ENCODE data around the gene EHBP1.

Gene EHBP1

GRCh38 chr2:62958206-62958605, 252.7 kb downstream of the EHBP1 start:
- H3K4me1 ChIP-seq (ENCODE audit: control insufficient read depth in 2 of 2, insufficient read depth in 1 of 2, low read depth in 1 of 2, low read length in 2 of 2), result peaks cover 0 to 6% of the 10 kb centered on the region in 2 donors
- no peak overlapping the region for H4K8ac ChIP-seq (ENCODE audit: low read depth, low read length)
- no peak overlapping the region for H2BK120ac ChIP-seq (ENCODE audit: low read depth, low read length)
- no peak overlapping the region for H3K9ac ChIP-seq (ENCODE audit: low read depth, low read length, poor library complexity)
- H2BK5ac ChIP-seq (ENCODE audit: low read length), result no peak overlapping the region
- no peak overlapping the region for H3K4me2 ChIP-seq (ENCODE audit: insufficient read depth, low read length, poor library complexity, severe bottlenecking)
- no peak overlapping the region for H3K14ac ChIP-seq (ENCODE audit: low read length)
- H2BK12ac ChIP-seq (ENCODE audit: low read length), result no peak overlapping the region
- no peak overlapping the region for H4K91ac ChIP-seq (ENCODE audit: low read depth, low read length, poor library complexity)
- H3K4me3 ChIP-seq (ENCODE audit: low read length in 2 of 2), result no peak overlapping the region
- no peaks in the 10 kb centered on the region for H3K27me3 ChIP-seq (ENCODE audit: control insufficient read depth in 3 of 3, insufficient read depth in 3 of 3, low read depth in 1 of 3, low read length in 3 of 3)
- H3K18ac ChIP-seq (ENCODE audit: low read length), result no peak overlapping the region
- no peak overlapping the region for H2AFZ ChIP-seq (ENCODE audit: low read length)
- H3K79me1 ChIP-seq (ENCODE audit: low read depth, low read length), result no peaks in the 10 kb centered on the region
- H3K4ac ChIP-seq (ENCODE audit: low read length), result no peak overlapping the region
- H3K9me3 ChIP-seq (replicated peaks in 1 of 2; ENCODE audit: control insufficient read depth in 2 of 2, insufficient read depth in 1 of 2, low read depth in 1 of 2, low read length in 2 of 2), result peaks cover 0 to 3% of the 10 kb centered on the region in 2 donors
- no peak overlapping the region for H2AK5ac ChIP-seq (ENCODE audit: low read depth, low read length)
- peaks cover 1 to 11% of the 10 kb centered on the region in 2 donors for H3K36me3 ChIP-seq (replicated peaks in 1 of 2; ENCODE audit: control insufficient read depth in 2 of 2, insufficient read depth in 2 of 2, low read length in 2 of 2)
- no peak overlapping the region for H2BK15ac ChIP-seq (ENCODE audit: low read length)
- H3K23ac ChIP-seq (ENCODE audit: low read depth, low read length, poor library complexity), result no peak overlapping the region
- no peak overlapping the region for H3K27ac ChIP-seq (replicated peaks; ENCODE audit: low read length)
- WGBS, 2 donors (ENCODE audit: extremely low coverage in 2 of 2, insufficient read length in 2 of 2, insufficient replicate concordance in 1 of 2), result no CpG with 5 or more reads among the region's 3 CpGs
- no peak for DNase-seq (ENCODE audit: low spot score)

GRCh38 chr2:62964050-62964449, 258.5 kb downstream of the EHBP1 start:
- no peak for DNase-seq (ENCODE audit: low spot score)
- Histone ChIP-seq H4K8ac (ENCODE audit: low read depth, low read length) (no peak overlapping the region), H3K36me3 (replicated peaks in 1 of 2; ENCODE audit: control insufficient read depth in 2 of 2, insufficient read depth in 2 of 2, low read length in 2 of 2) (no peaks in the 10 kb centered on the region), H2BK15ac (ENCODE audit: low read length) (no peak overlapping the region), H3K4me2 (ENCODE audit: insufficient read depth, low read length, poor library complexity, severe bottlenecking) (no peak overlapping the region), H2BK5ac (ENCODE audit: low read length) (no peak overlapping the region), H3K14ac (ENCODE audit: low read length) (no peak overlapping the region), H3K4ac (ENCODE audit: low read length) (no peak overlapping the region), H3K27ac (replicated peaks; ENCODE audit: low read length) (no peak overlapping the region), H3K9ac (ENCODE audit: low read depth, low read length, poor library complexity) (no peak overlapping the region), H3K4me3 (ENCODE audit: low read length in 2 of 2) (no peak overlapping the region), H3K4me1 (ENCODE audit: control insufficient read depth in 2 of 2, insufficient read depth in 1 of 2, low read depth in 1 of 2, low read length in 2 of 2) (peaks cover 6 to 15% of the 10 kb centered on the region in 2 donors), H2AFZ (ENCODE audit: low read length) (no peak overlapping the region), H2AK5ac (ENCODE audit: low read depth, low read length) (no peak overlapping the region), H3K18ac (ENCODE audit: low read length) (no peak overlapping the region), H3K27me3 (ENCODE audit: control insufficient read depth in 3 of 3, insufficient read depth in 3 of 3, low read depth in 1 of 3, low read length in 3 of 3) (no peaks in the 10 kb centered on the region), H2BK120ac (ENCODE audit: low read depth, low read length) (no peak overlapping the region), H3K9me3 (replicated peaks in 1 of 2; ENCODE audit: control insufficient read depth in 2 of 2, insufficient read depth in 1 of 2, low read depth in 1 of 2, low read length in 2 of 2) (no peaks in the 10 kb centered on the region), H3K23ac (ENCODE audit: low read depth, low read length, poor library complexity) (no peak overlapping the region), H4K91ac (ENCODE audit: low read depth, low read length, poor library complexity) (no peak overlapping the region), H2BK12ac (ENCODE audit: low read length) (no peak overlapping the region), H3K79me1 (ENCODE audit: low read depth, low read length) (no peaks in the 10 kb centered on the region)
- WGBS, 2 donors (ENCODE audit: extremely low coverage in 2 of 2, insufficient read length in 2 of 2, insufficient replicate concordance in 1 of 2), result no CpG with 5 or more reads among the region's 2 CpGs

GRCh38 chr2:62964671-62965070, 259.2 kb downstream of the EHBP1 start:
- H3K27ac ChIP-seq (replicated peaks; ENCODE audit: low read length), result no peak overlapping the region
- H4K8ac ChIP-seq (ENCODE audit: low read depth, low read length), result no peak overlapping the region
- H2BK5ac ChIP-seq (ENCODE audit: low read length), result no peak overlapping the region
- no peak overlapping the region for H4K91ac ChIP-seq (ENCODE audit: low read depth, low read length, poor library complexity)
- no peak overlapping the region for H3K14ac ChIP-seq (ENCODE audit: low read length)
- no CpG with 5 or more reads among the region's 7 CpGs for WGBS, 2 donors (ENCODE audit: extremely low coverage in 2 of 2, insufficient read length in 2 of 2, insufficient replicate concordance in 1 of 2)
- H2AK5ac ChIP-seq (ENCODE audit: low read depth, low read length), result no peak overlapping the region
- no peak for DNase-seq (ENCODE audit: low spot score)
- H3K27me3 ChIP-seq (ENCODE audit: control insufficient read depth in 3 of 3, insufficient read depth in 3 of 3, low read depth in 1 of 3, low read length in 3 of 3), result no peaks in the 10 kb centered on the region
- H3K9ac ChIP-seq (ENCODE audit: low read depth, low read length, poor library complexity), result no peak overlapping the region
- H3K4ac ChIP-seq (ENCODE audit: low read length), result no peak overlapping the region
- peaks cover 7 to 22% of the 10 kb centered on the region in 2 donors for H3K4me1 ChIP-seq (ENCODE audit: control insufficient read depth in 2 of 2, insufficient read depth in 1 of 2, low read depth in 1 of 2, low read length in 2 of 2)
- no peak overlapping the region for H2BK120ac ChIP-seq (ENCODE audit: low read depth, low read length)
- no peak overlapping the region for H3K18ac ChIP-seq (ENCODE audit: low read length)
- H2AFZ ChIP-seq (ENCODE audit: low read length), result no peak overlapping the region
- no peak overlapping the region for H3K4me3 ChIP-seq (ENCODE audit: low read length in 2 of 2)
- H3K79me1 ChIP-seq (ENCODE audit: low read depth, low read length), result no peaks in the 10 kb centered on the region
- no peak overlapping the region for H3K23ac ChIP-seq (ENCODE audit: low read depth, low read length, poor library complexity)
- no peaks in the 10 kb centered on the region for H3K9me3 ChIP-seq (replicated peaks in 1 of 2; ENCODE audit: control insufficient read depth in 2 of 2, insufficient read depth in 1 of 2, low read depth in 1 of 2, low read length in 2 of 2)
- no peaks in the 10 kb centered on the region for H3K36me3 ChIP-seq (replicated peaks in 1 of 2; ENCODE audit: control insufficient read depth in 2 of 2, insufficient read depth in 2 of 2, low read length in 2 of 2)
- H2BK12ac ChIP-seq (ENCODE audit: low read length), result no peak overlapping the region
- no peak overlapping the region for H3K4me2 ChIP-seq (ENCODE audit: insufficient read depth, low read length, poor library complexity, severe bottlenecking)
- no peak overlapping the region for H2BK15ac ChIP-seq (ENCODE audit: low read length)

GRCh38 chr2:62966991-62967390, 261.5 kb downstream of the EHBP1 start:
- no peak overlapping the region for H2AK5ac ChIP-seq (ENCODE audit: low read depth, low read length)
- H2BK5ac ChIP-seq (ENCODE audit: low read length), result no peak overlapping the region
- no peak overlapping the region for H3K9ac ChIP-seq (ENCODE audit: low read depth, low read length, poor library complexity)
- H3K27me3 ChIP-seq (ENCODE audit: control insufficient read depth in 3 of 3, insufficient read depth in 3 of 3, low read depth in 1 of 3, low read length in 3 of 3), result no peaks in the 10 kb centered on the region
- no peaks in the 10 kb centered on the region for H3K79me1 ChIP-seq (ENCODE audit: low read depth, low read length)
- peaks cover 10 to 33% of the 10 kb centered on the region in 2 donors for H3K4me1 ChIP-seq (ENCODE audit: control insufficient read depth in 2 of 2, insufficient read depth in 1 of 2, low read depth in 1 of 2, low read length in 2 of 2)
- H3K14ac ChIP-seq (ENCODE audit: low read length), result no peak overlapping the region
- no peak for DNase-seq (ENCODE audit: low spot score)
- H3K36me3 ChIP-seq (replicated peaks in 1 of 2; ENCODE audit: control insufficient read depth in 2 of 2, insufficient read depth in 2 of 2, low read length in 2 of 2), result no peaks in the 10 kb centered on the region
- no peak overlapping the region for H4K91ac ChIP-seq (ENCODE audit: low read depth, low read length, poor library complexity)
- H2BK120ac ChIP-seq (ENCODE audit: low read depth, low read length), result no peak overlapping the region
- H2AFZ ChIP-seq (ENCODE audit: low read length), result no peak overlapping the region
- H3K23ac ChIP-seq (ENCODE audit: low read depth, low read length, poor library complexity), result no peak overlapping the region
- no peaks in the 10 kb centered on the region for H3K9me3 ChIP-seq (replicated peaks in 1 of 2; ENCODE audit: control insufficient read depth in 2 of 2, insufficient read depth in 1 of 2, low read depth in 1 of 2, low read length in 2 of 2)
- H3K27ac ChIP-seq (replicated peaks; ENCODE audit: low read length), result no peak overlapping the region
- H3K4ac ChIP-seq (ENCODE audit: low read length), result no peak overlapping the region
- H3K4me2 ChIP-seq (ENCODE audit: insufficient read depth, low read length, poor library complexity, severe bottlenecking), result no peak overlapping the region
- no peak overlapping the region for H2BK15ac ChIP-seq (ENCODE audit: low read length)
- no peak overlapping the region for H3K18ac ChIP-seq (ENCODE audit: low read length)
- H3K4me3 ChIP-seq (ENCODE audit: low read length in 2 of 2), result no peak overlapping the region
- H4K8ac ChIP-seq (ENCODE audit: low read depth, low read length), result no peak overlapping the region
- no CpG with 5 or more reads among the region's 6 CpGs for WGBS, 2 donors (ENCODE audit: extremely low coverage in 2 of 2, insufficient read length in 2 of 2, insufficient replicate concordance in 1 of 2)
- H2BK12ac ChIP-seq (ENCODE audit: low read length), result no peak overlapping the region
